GM19043 (cell line): ENCODE results near the gene LCNL1.

Source experiments
- ATAC-seq: cut with Tn5 transposase; IDR thresholded peaks from one replicate; pipeline ENCODE4 v1.9.1; 2021; ENCODE audit warnings: low read depth; ENCODE audit not compliant: unreplicated experiment

The LCNL1 gene

DNA sequence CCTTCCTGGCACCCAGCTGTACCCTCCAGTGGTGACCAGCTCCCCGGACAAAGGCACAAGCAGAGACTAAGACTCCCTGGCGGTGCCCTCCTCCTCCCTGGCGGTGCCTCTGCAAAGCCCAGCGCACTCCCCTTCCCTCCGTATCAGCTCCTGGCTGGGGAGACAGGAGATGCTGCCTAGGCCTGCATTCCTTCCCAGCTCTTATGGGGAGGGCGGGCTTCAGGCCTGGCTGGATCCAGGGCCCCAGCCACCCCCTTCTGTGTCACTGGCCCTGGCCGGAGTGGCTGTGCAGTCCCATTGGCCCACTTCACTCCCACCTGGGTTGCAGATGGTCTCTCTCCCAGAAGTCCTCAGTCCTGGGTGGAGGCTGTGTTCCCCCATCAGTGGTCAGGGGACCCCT, 24.3 kb upstream of the LCNL1 start:
- no peak for ATAC-seq

GRCh38 chr9:136958898-136959850, 23.6 kb upstream of the LCNL1 start:
- ATAC-seq = no peak

DNA sequence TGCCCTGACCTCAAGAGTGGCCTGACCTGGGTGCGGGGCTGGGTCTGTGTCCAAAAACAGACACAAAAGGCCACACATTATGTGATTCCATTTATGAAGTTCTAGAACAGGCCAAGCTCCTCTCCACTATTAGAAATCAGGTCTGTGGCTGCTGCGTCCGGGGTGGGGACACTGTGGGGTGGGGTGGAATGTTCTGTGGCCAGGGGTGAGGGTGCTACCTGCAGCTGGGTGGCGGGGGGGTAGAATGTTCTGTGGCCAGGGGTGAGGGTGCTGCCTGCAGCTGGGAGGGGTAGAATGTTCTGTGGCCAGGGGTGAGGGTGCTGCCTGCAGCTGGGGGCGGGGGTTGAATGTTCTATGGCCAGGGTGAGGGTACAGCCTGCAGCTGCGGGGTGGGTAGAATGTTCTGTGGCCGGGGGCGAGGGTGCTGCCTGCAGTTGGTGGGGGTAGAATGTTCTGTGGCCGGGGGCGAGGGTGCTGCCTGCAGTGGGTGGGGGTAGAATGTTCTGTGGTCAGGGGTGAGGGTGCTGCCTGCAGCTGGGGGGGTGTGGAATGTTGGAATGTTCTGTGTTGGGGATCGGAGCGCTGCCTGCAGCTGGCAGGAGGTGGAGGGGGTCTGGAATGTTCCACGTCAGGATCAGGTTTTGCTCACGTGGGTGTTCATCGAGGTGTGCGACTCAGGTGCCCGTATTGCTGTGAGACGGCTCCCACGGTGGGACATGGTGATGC, 22.4 kb upstream of the LCNL1 start:
- no peak for ATAC-seq

- ATAC-seq = no peak
These were observed 21.9 kb upstream of the LCNL1 start for GRCh38 chr9:136960938-136961275.

- ATAC-seq = no peak
These were observed 21.3 kb upstream of the LCNL1 start for GRCh38 chr9:136961279-136962065.

- ATAC-seq = no peak
These were observed 20.6 kb upstream of the LCNL1 start for GRCh38 chr9:136962163-136962562.

DNA sequence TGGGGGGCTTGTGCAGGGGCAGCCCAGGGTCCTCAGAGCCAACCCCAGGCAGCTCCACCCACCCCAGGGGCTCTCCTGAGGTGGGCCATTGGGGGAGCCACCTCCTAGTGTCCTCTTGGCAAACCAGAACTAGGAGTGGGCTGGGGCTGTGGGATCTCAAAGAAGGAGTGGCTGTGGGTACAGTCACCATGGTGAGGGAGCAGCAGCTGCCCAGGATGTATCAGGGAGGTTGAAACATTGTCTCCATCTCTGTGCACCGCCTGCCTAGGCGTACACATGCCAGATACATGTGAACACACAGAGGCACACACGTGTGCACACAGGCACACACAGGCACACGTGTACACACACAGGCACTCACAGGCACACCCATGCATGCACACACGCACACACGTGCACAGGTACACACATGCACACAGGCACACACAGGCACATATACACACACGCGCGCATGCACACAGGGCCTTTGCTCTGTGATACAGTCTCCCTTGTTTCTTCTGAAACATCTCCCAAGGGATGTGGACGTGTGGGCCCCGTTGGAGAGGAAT, 20.0 kb upstream of the LCNL1 start:
- ATAC-seq = no peak

GRCh38 chr9:136963341-136963740, 19.5 kb upstream of the LCNL1 start:
- no peak for ATAC-seq

- ATAC-seq = no peak
These were observed 19.0 kb upstream of the LCNL1 start for GRCh38 chr9:136963751-136964150.

DNA sequence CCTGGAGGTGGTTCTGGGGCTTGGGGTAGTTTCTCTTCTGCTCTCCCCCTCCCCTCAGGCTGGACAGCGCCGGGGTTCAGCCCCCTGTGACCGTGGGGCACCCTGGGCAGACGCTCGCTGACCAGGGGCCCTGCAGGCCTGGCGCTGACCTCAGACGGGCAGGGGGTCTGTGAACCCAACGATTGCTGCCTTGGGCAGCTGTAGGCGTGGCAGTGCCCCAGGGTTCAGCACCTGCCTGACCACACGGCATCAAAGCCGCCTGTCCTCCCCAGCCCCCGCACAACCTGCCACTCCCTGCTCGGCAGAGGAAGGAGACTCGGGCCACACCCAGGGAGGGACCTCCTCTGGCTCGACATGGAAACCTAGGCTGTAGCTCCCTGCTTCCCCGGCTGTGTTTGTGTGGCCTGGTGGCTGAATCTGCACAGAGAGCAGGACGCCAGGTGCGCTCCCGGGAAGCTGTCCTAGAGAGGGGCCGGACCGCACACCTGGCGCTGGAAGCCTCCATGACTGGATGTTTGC, 18.6 kb upstream of the LCNL1 start:
- ATAC-seq = no peak

DNA sequence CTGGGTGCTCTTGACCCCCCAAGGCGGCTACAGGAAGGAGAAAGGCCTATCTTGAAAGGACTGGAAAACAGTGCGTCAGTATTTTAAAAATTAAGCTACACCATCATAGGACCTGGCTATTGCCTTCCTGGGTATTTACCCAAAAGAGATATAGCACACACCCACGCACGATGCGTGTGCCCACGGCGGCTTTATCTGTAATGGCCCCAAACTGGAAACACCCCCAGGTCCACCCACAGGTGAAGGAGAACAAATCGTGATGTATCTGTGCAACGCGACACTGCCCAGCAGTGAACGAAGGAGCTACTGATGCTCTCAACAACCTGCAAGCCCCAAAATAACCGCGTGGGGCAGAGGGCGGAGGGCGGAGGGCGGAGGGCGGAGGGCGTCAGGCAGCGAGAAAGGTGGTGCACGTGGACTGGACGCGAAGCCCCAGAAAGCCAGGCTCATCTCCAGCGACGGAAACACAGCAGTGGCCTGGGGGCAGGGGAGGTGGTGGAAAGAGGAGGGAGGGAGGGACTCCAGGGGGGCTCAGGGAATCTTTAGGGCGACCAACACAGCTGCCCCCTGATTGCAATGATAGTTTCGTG, 17.9 kb upstream of the LCNL1 start:
- no peak for ATAC-seq

DNA sequence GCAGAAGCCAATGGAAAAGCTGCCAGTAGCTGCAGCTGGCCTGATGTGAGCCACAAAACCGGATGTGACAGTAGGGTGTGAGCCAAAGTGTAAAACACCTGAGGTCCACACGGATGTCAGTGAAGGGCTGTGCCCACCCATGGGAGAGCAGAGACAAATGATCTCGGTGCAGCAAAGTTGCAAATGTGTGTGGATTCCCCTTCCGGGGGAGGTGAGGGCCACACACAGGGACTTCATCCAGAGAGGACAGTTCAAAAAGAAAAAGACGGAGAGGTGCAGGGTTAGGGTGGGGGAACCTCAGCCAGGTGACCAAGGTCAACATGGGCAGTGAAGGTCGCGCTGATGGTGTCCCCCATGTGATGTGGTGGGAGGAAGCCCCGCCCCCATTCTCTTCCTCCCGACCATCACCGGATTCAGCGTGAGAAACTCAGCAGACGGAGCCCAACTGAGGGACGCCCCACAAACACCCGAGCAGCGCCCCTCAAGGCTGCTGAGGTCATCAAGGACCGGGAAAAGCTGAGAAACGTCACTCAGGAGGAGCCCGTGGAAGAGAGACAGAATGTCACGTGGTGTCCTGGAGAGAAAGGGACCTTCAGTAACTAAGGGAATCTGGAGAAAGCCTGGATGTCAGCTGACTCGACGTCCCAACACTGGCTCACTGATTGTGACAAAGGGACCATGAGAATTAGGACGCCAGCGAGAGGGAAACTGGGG, 16.9 kb upstream of the LCNL1 start:
- no peak for ATAC-seq

- ATAC-seq = no peak
These were observed 14.3 kb upstream of the LCNL1 start for GRCh38 chr9:136968333-136969127.

- no peak for ATAC-seq
These were observed 13.6 kb upstream of the LCNL1 start for GRCh38 chr9:136969150-136969549.

GRCh38 chr9:136969774-136970173, 13.0 kb upstream of the LCNL1 start:
- no peak for ATAC-seq

- ATAC-seq = no peak
These were observed 12.4 kb upstream of the LCNL1 start for GRCh38 chr9:136970361-136970760.

- ATAC-seq = no peak
These were observed 11.0 kb upstream of the LCNL1 start for GRCh38 chr9:136971746-136972145.

DNA sequence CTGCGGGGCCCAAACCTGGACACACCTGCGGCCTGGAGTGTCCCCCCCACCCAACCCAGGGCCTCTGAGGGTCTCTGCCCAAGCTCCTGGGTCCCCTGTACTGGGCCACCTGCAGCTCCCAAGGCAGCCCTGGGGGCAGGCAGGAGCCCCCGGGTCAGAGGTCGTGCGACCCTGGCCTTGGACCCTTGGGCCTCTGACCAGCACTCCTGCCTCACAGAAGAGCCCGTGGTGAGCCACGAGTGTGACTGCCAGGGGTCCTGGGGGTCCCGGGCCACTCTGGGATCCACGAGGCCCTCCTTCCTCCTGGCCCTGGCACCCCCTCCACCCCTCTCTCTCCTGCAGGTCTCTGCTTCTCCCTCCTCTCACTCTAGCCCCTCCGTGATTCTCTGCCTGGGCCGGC, 10.5 kb upstream of the LCNL1 start:
- ATAC-seq = no peak

GRCh38 chr9:136972743-136973142, 10.1 kb upstream of the LCNL1 start:
- ATAC-seq = no peak
